GM23248 (cell line): ENCODE measurements around the gene MACROD2.

Experiments
- EZH2 ChIP-seq: fragments of 200-600 bp; sonication (generic); IDR thresholded peaks from 2 replicates; pipeline ENCODE4 v1.6.1; 2018; ENCODE audit warnings: antibody characterized with exemption, mild to moderate bottlenecking; ENCODE audit not compliant: insufficient read depth, poor library complexity, severe bottlenecking
- EZH2phosphoT487 ChIP-seq: fragments of 200-600 bp; sonication (generic); IDR thresholded peaks from 2 replicates; pipeline ENCODE4 v1.6.1; 2018; ENCODE audit warnings: antibody characterized with exemption, moderate library complexity, mild to moderate bottlenecking, low read depth; ENCODE audit not compliant: insufficient read depth

- TF ChIP-seq EZH2phosphoT487 (no peak), EZH2 (no peak)
These were observed 721.1 kb downstream of the MACROD2 start for GRCh38 chr20:14716351-14716801.
